ENCODE measurements around the gene THSD4. TPM values are rescaled to one million over a fixed set of nuclear protein-coding genes. Genes with fewer than 3 reads are reported as not detected.

Gene THSD4
- total RNA-seq, 3 donors from 2014 or later, result 18.3 to 46.2 (median 27.1) TPM

- intact Hi-C loops (cut with DNase I, micrococcal nuclease), result no loop called here
These were observed 272.5 kb downstream of the THSD4 start for GRCh38 chr15:71387810-71388209.

GRCh38 chr15:71390096-71390495 lies 274.8 kb downstream of the THSD4 start:
- H3K9me3 ChIP-seq, result no peaks in the 10 kb centered on the region
- no peak overlapping the region for H3K4me3 ChIP-seq
- no peaks in the 10 kb centered on the region for H3K36me3 ChIP-seq (ENCODE audit: low read depth)
- intact Hi-C loops (cut with DNase I, micrococcal nuclease), result no loop called here
- no peak for ATAC-seq
- peaks cover 14% of the 10 kb centered on the region for H3K4me1 ChIP-seq (ENCODE audit: low read depth)
- no peak for DNase-seq
- no peak for TF ChIP-seq CTCF (IDR thresholded peaks at IDR 0.05)

More at GRCh38 chr15:71387810-71388209, 272.5 kb downstream of the THSD4 start:
- no peaks in the 10 kb centered on the region for H3K36me3 ChIP-seq (ENCODE audit: low read depth)
- H3K4me3 ChIP-seq, result no peak overlapping the region
- ATAC-seq, result no peak
- no peak for DNase-seq
- TF ChIP-seq CTCF (IDR thresholded peaks at IDR 0.05), result no peak
- H3K4me1 ChIP-seq (ENCODE audit: low read depth), result peaks cover 14% of the 10 kb centered on the region
- no peaks in the 10 kb centered on the region for H3K9me3 ChIP-seq

- ATAC-seq, result peak; percentile 64
These were observed 276.3 kb downstream of the THSD4 start for GRCh38 chr15:71391421-71392088.

GRCh38 chr15:71392861-71393283 lies 277.6 kb downstream of the THSD4 start:
- Histone ChIP-seq H3K36me3 (ENCODE audit: low read depth) (no peaks in the 10 kb centered on the region), H3K4me1 (ENCODE audit: low read depth) (peaks cover 16% of the 10 kb centered on the region), H3K9me3 (no peaks in the 10 kb centered on the region), H3K4me3 (no peak overlapping the region)
- TF ChIP-seq CTCF (IDR thresholded peaks at IDR 0.05), result no peak
- intact Hi-C loops (cut with DNase I, micrococcal nuclease), result no loop called here
- DNase-seq (no peak), ATAC-seq (no peak)

More at GRCh38 chr15:71391421-71392088, 276.3 kb downstream of the THSD4 start:
- no peak for TF ChIP-seq CTCF (IDR thresholded peaks at IDR 0.05)
- peaks cover 9% of the 10 kb centered on the region for H3K4me1 ChIP-seq (ENCODE audit: low read depth)
- intact Hi-C loops (cut with DNase I, micrococcal nuclease), result no loop called here
- no peaks in the 10 kb centered on the region for H3K36me3 ChIP-seq (ENCODE audit: low read depth)
- no peak for DNase-seq
- H3K9me3 ChIP-seq, result no peaks in the 10 kb centered on the region
- no peak overlapping the region for H3K4me3 ChIP-seq

GRCh38 chr15:71393383-71393782 lies 278.1 kb downstream of the THSD4 start:
- ATAC-seq (no peak), DNase-seq (no peak)
- Histone ChIP-seq H3K4me1 (ENCODE audit: low read depth) (peaks cover 16% of the 10 kb centered on the region), H3K9me3 (no peaks in the 10 kb centered on the region), H3K4me3 (no peak overlapping the region), H3K36me3 (ENCODE audit: low read depth) (no peaks in the 10 kb centered on the region)
- no peak for TF ChIP-seq CTCF (IDR thresholded peaks at IDR 0.05)
- intact Hi-C loops (cut with DNase I, micrococcal nuclease), result no loop called here

All from mucosa of descending colon (tissue), 3 donors.